HEK293 (cell line): ENCODE data around the gene HOXD3.

Experiments
- CTCF ChIA-PET: fragments of 350-600 bp; formaldehyde crosslinking; extraction: SDS; loops from one replicate; lab custom pipeline; 2021; ENCODE audit warnings: antibody characterized with exemption; lab: Yijun Ruan, JAX
- POLR2A ChIA-PET: fragments of 300-600 bp; formaldehyde crosslinking; extraction: SDS; loops from one replicate; lab custom pipeline; 2020; ENCODE audit warnings: antibody characterized with exemption, inconsistent platforms; lab: Yijun Ruan, JAX
- H3K27ac ChIP-seq: fragments of 200-500 bp; sonication (Bioruptor generic); 2 replicates; pipeline ENCODE4 v1.5.1; 2014; ENCODE audit warnings: low read depth, low read length, control low read depth, inconsistent platforms; ENCODE audit errors: extremely low read depth
- H3K36me3 ChIP-seq, 2 experiments: fragments of 200-500 bp in 1 of 2; sonication (Bioruptor generic) in 1 of 2; 1 replicate in 1 of 2; 2 replicates in 1 of 2; pipeline ENCODE4 v1.5.1; 2014 to 2017; ENCODE audit warnings: inconsistent platforms in 2 of 2, low read length in 2 of 2; ENCODE audit not compliant: control insufficient read depth in 2 of 2, insufficient read depth in 1 of 2
- H3K4me1 ChIP-seq: fragments of 200-500 bp; sonication (Bioruptor generic); 2 replicates; pipeline ENCODE4 v1.5.1; 2014; ENCODE audit warnings: mild to moderate bottlenecking, low read length, inconsistent platforms; ENCODE audit not compliant: control insufficient read depth, insufficient read depth
- H3K4me3 ChIP-seq: 2 replicates; pipeline ENCODE4 v1.5.1; 2011; ENCODE audit warnings: low read depth, mild to moderate bottlenecking, control low read depth, low read length, moderate library complexity
- H3K9me3 ChIP-seq: fragments of 200-500 bp; sonication (Bioruptor generic); 2 replicates; pipeline ENCODE4 v1.5.1; 2014; ENCODE audit warnings: low read depth, low read length, inconsistent platforms; ENCODE audit not compliant: control insufficient read depth, insufficient read depth
- BCL11A ChIP-seq: fragments of 450-650 bp; formaldehyde crosslinking; IDR thresholded peaks from 2 replicates; pipeline ENCODE4 v1.5.1; 2016; ENCODE audit warnings: low read depth, missing biosample characterization, missing genetic modification characterization
- PRDM1 ChIP-seq: fragments of 450-650 bp; formaldehyde crosslinking; IDR thresholded peaks from 2 replicates; pipeline ENCODE4; 2016; ENCODE audit warnings: missing biosample characterization, missing genetic modification characterization
- SETDB1 ChIP-seq: IDR thresholded peaks from one replicate; pipeline ENCODE4 v1.6.1; 2017; ENCODE audit warnings: mild to moderate bottlenecking, low read length, moderate library complexity, mixed read lengths; ENCODE audit not compliant: insufficient read length
- ZFHX2 ChIP-seq: fragments of 450-650 bp; formaldehyde crosslinking; conservative IDR thresholded peaks from 2 replicates; pipeline ENCODE4 v1.5.1; 2016; ENCODE audit warnings: missing biosample characterization, missing genetic modification characterization
- ZNF19 ChIP-seq: fragments of 450-650 bp; formaldehyde crosslinking; IDR thresholded peaks from 2 replicates; pipeline ENCODE4; 2016; ENCODE audit warnings: missing biosample characterization, missing genetic modification characterization, low read depth
- ZNF292 ChIP-seq: fragments of 450-650 bp; formaldehyde crosslinking; IDR thresholded peaks from 2 replicates; pipeline ENCODE4 v1.5.1; 2016; ENCODE audit warnings: low read depth, missing biosample characterization, missing genetic modification characterization, borderline replicate concordance
- ZNF391 ChIP-seq: fragments of 450-650 bp; formaldehyde crosslinking; IDR thresholded peaks from 2 replicates; pipeline ENCODE4 v1.5.1; 2016; ENCODE audit warnings: low read depth, missing biosample characterization, missing genetic modification characterization, borderline replicate concordance
- ZNF449 ChIP-seq: fragments of 450-650 bp; formaldehyde crosslinking; IDR thresholded peaks from 2 replicates; pipeline ENCODE4 v1.5.1; 2017; ENCODE audit warnings: missing biosample characterization, mild to moderate bottlenecking, missing genetic modification characterization, moderate library complexity
- ZNF843 ChIP-seq: fragments of 450-650 bp; formaldehyde crosslinking; IDR thresholded peaks from 2 replicates; pipeline ENCODE4 v1.5.1; 2016; ENCODE audit warnings: missing biosample characterization, missing genetic modification characterization
- TF ChIP-seq, protein P1 (sequence below): fragments of 450-650 bp; formaldehyde crosslinking; IDR thresholded peaks from 2 replicates; pipeline ENCODE4 v1.5.1; 2016; ENCODE audit warnings: missing biosample characterization, missing genetic modification characterization

Gene HOXD3

GRCh38 chr2:176171351-176172006 is 14.4 kb downstream of the HOXD3 start:
- peak; percentile 16; the same call in 1 of the 2 replicates for TF ChIP-seq ZNF449 (tag by site-specific recombination)
- TF ChIP-seq ZNF292 (tag by site-specific recombination): no peak
- TF ChIP-seq, all 188 proteins: peak for 1
- POLR2A ChIA-PET: no interaction called here
- no peak overlapping the region for H3K4me3 ChIP-seq

GRCh38 chr2:176172007-176172894 is 15.1 kb downstream of the HOXD3 start:
- ChIA-PET POLR2A (no interaction called here), CTCF (interaction anchor here (1.7 kb wide), 1 partner anchor 283 kb away, joined by 6 read pairs; no protein-coding TSS in a partner anchor)
- H3K9me3 ChIP-seq: no peaks in the 10 kb centered on the region
- H3K4me3 ChIP-seq: no peak overlapping the region
- no peaks in the 10 kb centered on the region for H3K4me1 ChIP-seq
- peaks cover 0 to 22% of the 10 kb centered on the region in 2 experiments; a peak in 2 of 3 replicates for H3K36me3 ChIP-seq
- no peak for TF ChIP-seq SETDB1
- H3K27ac ChIP-seq: no peak overlapping the region

More at GRCh38 chr2:176171351-176172006, 14.4 kb downstream of the HOXD3 start:
- CTCF ChIA-PET: interaction anchor here (1.7 kb wide), 1 partner anchor 284 kb away, joined by 6 read pairs; no protein-coding TSS in a partner anchor
- peaks cover 0 to 17% of the 10 kb centered on the region in 2 experiments; a peak in 2 of 3 replicates for H3K36me3 ChIP-seq
- no peaks in the 10 kb centered on the region for H3K4me1 ChIP-seq
- H3K9me3 ChIP-seq: no peaks in the 10 kb centered on the region
- no peak overlapping the region for H3K27ac ChIP-seq

- no peaks in the 10 kb centered on the region for H3K9me3 ChIP-seq
- ChIA-PET POLR2A (no interaction called here), CTCF (interaction anchor here (0.8 to 1.7 kb wide), 2 partner anchors 22 to 282 kb away, joined by 3 to 6 read pairs; no protein-coding TSS in a partner anchor)
- H3K4me3 ChIP-seq: no peak overlapping the region
- TF ChIP-seq BCL11A (tag by site-specific recombination): no peak
- TF ChIP-seq ZNF19 (tag by site-specific recombination): no peak
- TF ChIP-seq ZNF391: no peak
- TF ChIP-seq PRDM1 (tag by site-specific recombination): no peak
- no peak for TF ChIP-seq ZNF843 (tag by site-specific recombination)
- H3K4me1 ChIP-seq: no peaks in the 10 kb centered on the region
- H3K27ac ChIP-seq: no peak overlapping the region
- H3K36me3 ChIP-seq: peaks cover 0 to 23% of the 10 kb centered on the region in 2 experiments; a peak in 2 of 3 replicates
Observed at GRCh38 chr2:176172895-176173566, 15.9 kb downstream of the HOXD3 start.

- Histone ChIP-seq H3K4me3 (no peak overlapping the region), H3K4me1 (no peaks in the 10 kb centered on the region), H3K9me3 (no peaks in the 10 kb centered on the region), H3K27ac (no peak overlapping the region), H3K36me3 (peaks cover 0 to 23% of the 10 kb centered on the region in 2 experiments; a peak in 1 of 3 replicates)
- CTCF ChIA-PET: interaction anchor here (0.8 to 1.0 kb wide), 2 partner anchors 23 to 47 kb away, joined by 3 read pairs; no protein-coding TSS in a partner anchor
- POLR2A ChIA-PET: no interaction called here
- TF ChIP-seq ZFHX2 (tag by site-specific recombination): 0 out of 2 replicates have a peak, but pooled peaks have one; percentile 13
- TF ChIP-seq, protein P1, sequence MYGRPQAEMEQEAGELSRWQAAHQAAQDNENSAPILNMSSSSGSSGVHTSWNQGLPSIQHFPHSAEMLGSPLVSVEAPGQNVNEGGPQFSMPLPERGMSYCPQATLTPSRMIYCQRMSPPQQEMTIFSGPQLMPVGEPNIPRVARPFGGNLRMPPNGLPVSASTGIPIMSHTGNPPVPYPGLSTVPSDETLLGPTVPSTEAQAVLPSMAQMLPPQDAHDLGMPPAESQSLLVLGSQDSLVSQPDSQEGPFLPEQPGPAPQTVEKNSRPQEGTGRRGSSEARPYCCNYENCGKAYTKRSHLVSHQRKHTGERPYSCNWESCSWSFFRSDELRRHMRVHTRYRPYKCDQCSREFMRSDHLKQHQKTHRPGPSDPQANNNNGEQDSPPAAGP: no peak
Observed at GRCh38 chr2:176173567-176174381, 16.7 kb downstream of the HOXD3 start.
